Ishikawa (cell line): ENCODE data around the gene PARD3B.

Experiments
- CEBPB ChIP-seq: IDR thresholded peaks from 2 replicates; pipeline ENCODE4 v1.6.1; 2012
- CREB1 ChIP-seq: IDR thresholded peaks from 2 replicates; pipeline ENCODE4 v1.6.1; 2012; ENCODE audit warnings: low read depth
- EGR1 ChIP-seq: IDR thresholded peaks from 2 replicates; pipeline ENCODE4 v1.6.1; 2012
- EP300 ChIP-seq: IDR thresholded peaks from 2 replicates; pipeline ENCODE4 v1.6.1; 2012; ENCODE audit warnings: borderline replicate concordance
- FOXM1 ChIP-seq: IDR thresholded peaks from 2 replicates; pipeline ENCODE4 v1.6.1; 2012; ENCODE audit warnings: low read depth, borderline replicate concordance
- MAX ChIP-seq: IDR thresholded peaks from 2 replicates; pipeline ENCODE4 v1.6.1; 2012
- NFIC ChIP-seq: IDR thresholded peaks from 2 replicates; pipeline ENCODE4 v1.6.1; 2012
- RAD21 ChIP-seq: IDR thresholded peaks from 2 replicates; pipeline ENCODE4 v1.6.1; 2012; ENCODE audit warnings: low read depth
- TAF1 ChIP-seq: IDR thresholded peaks from 2 replicates; pipeline ENCODE4 v1.6.1; 2012; ENCODE audit warnings: low read depth, mild to moderate bottlenecking
- TCF12 ChIP-seq: IDR thresholded peaks from 2 replicates; pipeline ENCODE4 v1.6.1; 2012; ENCODE audit warnings: low read depth
- TEAD4 ChIP-seq: IDR thresholded peaks from 2 replicates; pipeline ENCODE4 v1.6.1; 2012
- YY1 ChIP-seq: IDR thresholded peaks from 2 replicates; pipeline ENCODE4 v1.6.1; 2012; ENCODE audit warnings: low read depth
- ZBTB7A ChIP-seq: IDR thresholded peaks from 2 replicates; pipeline ENCODE4 v1.6.1; 2012; ENCODE audit warnings: low read depth
- TF ChIP-seq, protein P1 (sequence below): IDR thresholded peaks from 2 replicates; pipeline ENCODE4 v1.6.1; 2012
- TF ChIP-seq, protein P2 (sequence below): IDR thresholded peaks from 2 replicates; pipeline ENCODE4 v1.6.1; 2012; ENCODE audit warnings: low read depth, mild to moderate bottlenecking

PARD3B gene

DNA sequence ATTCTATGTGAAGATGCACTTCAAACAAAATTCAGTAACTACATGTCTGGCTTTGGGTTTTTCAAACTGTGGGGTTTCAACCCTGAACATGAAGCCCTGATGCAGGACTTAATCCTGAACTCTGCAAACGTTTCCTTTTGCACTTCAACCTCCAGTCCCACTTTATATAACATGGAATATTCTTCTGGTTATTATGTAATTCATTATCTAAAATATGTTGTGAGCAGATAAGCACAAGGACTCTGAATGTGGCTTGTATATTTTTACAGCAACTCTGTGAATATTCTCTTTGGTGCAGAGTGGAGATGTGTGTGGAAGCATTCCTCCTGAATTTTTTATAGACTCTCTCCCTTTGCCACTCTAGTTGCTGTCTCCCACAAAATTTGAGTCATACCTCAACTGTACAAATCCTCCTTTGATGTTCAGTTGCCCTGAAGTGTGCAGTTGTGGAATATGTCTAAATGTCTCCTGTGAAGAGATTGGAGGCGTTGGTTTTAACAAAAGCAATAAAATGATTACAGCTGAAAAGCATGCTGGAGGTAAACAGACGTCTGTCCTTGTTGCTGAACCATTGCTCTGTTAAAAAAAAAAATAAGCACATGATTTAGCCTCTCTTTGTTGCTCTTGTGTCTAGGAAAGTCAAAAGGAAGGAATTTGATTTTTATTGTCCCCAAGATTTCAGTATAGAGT is 931.9 kb downstream of the PARD3B start:
- TF ChIP-seq FOXM1: no peak
- TF ChIP-seq, protein P1, sequence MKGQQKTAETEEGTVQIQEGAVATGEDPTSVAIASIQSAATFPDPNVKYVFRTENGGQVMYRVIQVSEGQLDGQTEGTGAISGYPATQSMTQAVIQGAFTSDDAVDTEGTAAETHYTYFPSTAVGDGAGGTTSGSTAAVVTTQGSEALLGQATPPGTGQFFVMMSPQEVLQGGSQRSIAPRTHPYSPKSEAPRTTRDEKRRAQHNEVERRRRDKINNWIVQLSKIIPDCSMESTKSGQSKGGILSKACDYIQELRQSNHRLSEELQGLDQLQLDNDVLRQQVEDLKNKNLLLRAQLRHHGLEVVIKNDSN: no peak
- TF ChIP-seq YY1: no peak
- no peak for TF ChIP-seq CREB1
- TF ChIP-seq MAX: no peak
- no peak for TF ChIP-seq ZBTB7A
- no peak for TF ChIP-seq EP300
- TF ChIP-seq NFIC: no peak
- TF ChIP-seq EGR1: no peak
- no peak for TF ChIP-seq TEAD4
- no peak for TF ChIP-seq CEBPB
- TF ChIP-seq TCF12: no peak
- TF ChIP-seq RAD21: no peak
- TF ChIP-seq TAF1: no peak

- TF ChIP-seq ZBTB7A (no peak), TAF1 (no peak), FOXM1 (no peak), TEAD4 (no peak), NFIC (no peak), MAX (no peak), CREB1 (no peak), EP300 (no peak), YY1 (no peak), CEBPB (no peak), EGR1 (no peak), RAD21 (no peak), TCF12 (no peak)
- TF ChIP-seq, protein P1: no peak
- TF ChIP-seq, protein P2, sequence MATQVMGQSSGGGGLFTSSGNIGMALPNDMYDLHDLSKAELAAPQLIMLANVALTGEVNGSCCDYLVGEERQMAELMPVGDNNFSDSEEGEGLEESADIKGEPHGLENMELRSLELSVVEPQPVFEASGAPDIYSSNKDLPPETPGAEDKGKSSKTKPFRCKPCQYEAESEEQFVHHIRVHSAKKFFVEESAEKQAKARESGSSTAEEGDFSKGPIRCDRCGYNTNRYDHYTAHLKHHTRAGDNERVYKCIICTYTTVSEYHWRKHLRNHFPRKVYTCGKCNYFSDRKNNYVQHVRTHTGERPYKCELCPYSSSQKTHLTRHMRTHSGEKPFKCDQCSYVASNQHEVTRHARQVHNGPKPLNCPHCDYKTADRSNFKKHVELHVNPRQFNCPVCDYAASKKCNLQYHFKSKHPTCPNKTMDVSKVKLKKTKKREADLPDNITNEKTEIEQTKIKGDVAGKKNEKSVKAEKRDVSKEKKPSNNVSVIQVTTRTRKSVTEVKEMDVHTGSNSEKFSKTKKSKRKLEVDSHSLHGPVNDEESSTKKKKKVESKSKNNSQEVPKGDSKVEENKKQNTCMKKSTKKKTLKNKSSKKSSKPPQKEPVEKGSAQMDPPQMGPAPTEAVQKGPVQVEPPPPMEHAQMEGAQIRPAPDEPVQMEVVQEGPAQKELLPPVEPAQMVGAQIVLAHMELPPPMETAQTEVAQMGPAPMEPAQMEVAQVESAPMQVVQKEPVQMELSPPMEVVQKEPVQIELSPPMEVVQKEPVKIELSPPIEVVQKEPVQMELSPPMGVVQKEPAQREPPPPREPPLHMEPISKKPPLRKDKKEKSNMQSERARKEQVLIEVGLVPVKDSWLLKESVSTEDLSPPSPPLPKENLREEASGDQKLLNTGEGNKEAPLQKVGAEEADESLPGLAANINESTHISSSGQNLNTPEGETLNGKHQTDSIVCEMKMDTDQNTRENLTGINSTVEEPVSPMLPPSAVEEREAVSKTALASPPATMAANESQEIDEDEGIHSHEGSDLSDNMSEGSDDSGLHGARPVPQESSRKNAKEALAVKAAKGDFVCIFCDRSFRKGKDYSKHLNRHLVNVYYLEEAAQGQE: no peak
Measured at GRCh38 chr2:205481861-205482260, 936.6 kb downstream of the PARD3B start.

DNA sequence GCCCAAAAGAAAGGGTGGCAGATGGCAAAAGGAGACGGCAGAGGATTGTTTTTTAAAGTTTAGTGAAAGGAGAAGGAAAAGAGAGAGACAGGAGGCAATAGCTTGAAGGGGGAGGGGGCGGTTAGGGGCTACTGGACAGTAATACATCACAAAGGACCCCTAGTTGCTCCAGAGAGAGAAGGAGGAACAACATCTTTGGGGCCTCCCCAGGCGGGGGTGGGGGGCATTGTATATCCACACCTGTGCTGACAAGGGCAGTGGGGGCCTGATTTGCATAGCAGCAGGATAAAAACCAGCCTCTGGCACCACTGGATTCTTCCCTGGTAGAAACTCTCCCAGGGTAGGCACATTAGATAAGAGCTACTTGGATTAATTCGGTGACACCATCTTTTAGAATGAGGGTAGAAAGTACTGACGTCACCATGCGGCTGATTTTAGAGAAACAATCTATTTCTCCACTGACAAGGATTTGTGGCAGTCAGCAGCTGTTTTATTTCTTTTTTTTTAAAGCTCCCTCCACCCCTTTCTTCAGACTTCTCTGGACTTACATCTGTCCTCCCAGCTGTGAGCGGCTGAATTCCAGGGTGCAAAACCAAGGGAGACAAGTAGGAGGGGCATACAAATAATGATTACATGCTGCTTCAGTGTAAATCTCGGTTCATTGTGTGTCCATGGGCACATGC is 937.3 kb downstream of the PARD3B start:
- TF ChIP-seq CREB1: no peak
- no peak for TF ChIP-seq MAX
- TF ChIP-seq NFIC: no peak
- no peak for TF ChIP-seq FOXM1
- no peak for TF ChIP-seq EP300
- TF ChIP-seq TAF1: no peak
- no peak for TF ChIP-seq YY1

- TF ChIP-seq RAD21 (no peak), ZBTB7A (no peak), TCF12 (no peak), YY1 (no peak), TAF1 (no peak), EP300 (no peak), CREB1 (no peak), TEAD4 (no peak), NFIC (no peak), FOXM1 (no peak), CEBPB (no peak), EGR1 (no peak), MAX (no peak)
- TF ChIP-seq, protein P1: no peak
- TF ChIP-seq, protein P2: no peak
Measured at GRCh38 chr2:205483095-205483494, 937.8 kb downstream of the PARD3B start.
